GM12891 (cell line): Measurements from ENCODE around the gene HDAC4.

ENCODE experiments used
- DNase-seq: peaks from one replicate; pipeline ENCODE4 v3.0.0; 2011; ENCODE audit warnings: low spot score; ENCODE audit not compliant: insufficient read length
- FAIRE-seq: peaks from 2 replicates; lab custom pipeline; 2011; peaks lifted over from hg19 to GRCh38; lab: Jason Lieb, UNC
- PAX5 ChIP-seq: IDR thresholded peaks from 2 replicates; pipeline ENCODE4 v1.6.1; 2011; ENCODE audit warnings: low read length, moderate library complexity, mild to moderate bottlenecking; ENCODE audit not compliant: insufficient read depth, severe bottlenecking
- POLR2A ChIP-seq: IDR thresholded peaks from 2 replicates; pipeline ENCODE4 v1.6.1; 2011; ENCODE audit warnings: low read depth, low read length, control low read depth
- POLR2AphosphoS5 ChIP-seq: IDR thresholded peaks from 2 replicates; pipeline ENCODE4 v1.6.1; 2011; ENCODE audit warnings: low read depth, low read length, control low read depth
- POU2F2 ChIP-seq: IDR thresholded peaks from 2 replicates; pipeline ENCODE4 v1.6.1; 2011; ENCODE audit warnings: low read depth, mild to moderate bottlenecking, control low read depth, low read length, moderate library complexity
- SPI1 ChIP-seq: IDR thresholded peaks from 2 replicates; pipeline ENCODE4 v1.6.1; 2011; ENCODE audit warnings: low read depth, low read length, control low read depth
- TAF1 ChIP-seq: IDR thresholded peaks from 2 replicates; pipeline ENCODE4 v1.6.1; 2011; ENCODE audit warnings: low read depth, low read length, control low read depth

Gene HDAC4

DNA sequence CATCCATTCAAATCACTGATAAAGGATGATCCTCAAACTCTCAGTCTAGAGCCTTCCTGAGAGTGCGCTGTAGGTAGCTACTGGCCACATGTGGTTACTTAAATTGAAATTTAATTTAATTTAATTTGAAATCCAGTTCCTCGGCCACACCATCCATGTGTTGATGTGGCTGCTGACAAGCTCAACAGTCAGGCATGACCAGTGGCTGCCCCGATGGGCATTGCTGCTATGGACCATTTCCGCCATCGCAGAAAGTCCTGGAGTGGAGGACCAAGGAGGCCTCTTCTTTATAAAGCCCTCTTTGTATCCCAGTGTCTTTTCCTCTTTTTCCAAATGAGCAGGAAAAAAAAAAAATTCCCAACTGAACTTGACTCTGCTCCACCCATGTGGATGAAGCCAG lies 100.6 kb downstream of the HDAC4 start:
- no peak for TF ChIP-seq PAX5
- TF ChIP-seq POLR2AphosphoS5 = no peak
- no peak for TF ChIP-seq POU2F2
- no peak for TF ChIP-seq POLR2A
- TF ChIP-seq SPI1 = no peak
- no peak for TF ChIP-seq TAF1
- DNase-seq (no peak), FAIRE-seq (no peak)

DNA sequence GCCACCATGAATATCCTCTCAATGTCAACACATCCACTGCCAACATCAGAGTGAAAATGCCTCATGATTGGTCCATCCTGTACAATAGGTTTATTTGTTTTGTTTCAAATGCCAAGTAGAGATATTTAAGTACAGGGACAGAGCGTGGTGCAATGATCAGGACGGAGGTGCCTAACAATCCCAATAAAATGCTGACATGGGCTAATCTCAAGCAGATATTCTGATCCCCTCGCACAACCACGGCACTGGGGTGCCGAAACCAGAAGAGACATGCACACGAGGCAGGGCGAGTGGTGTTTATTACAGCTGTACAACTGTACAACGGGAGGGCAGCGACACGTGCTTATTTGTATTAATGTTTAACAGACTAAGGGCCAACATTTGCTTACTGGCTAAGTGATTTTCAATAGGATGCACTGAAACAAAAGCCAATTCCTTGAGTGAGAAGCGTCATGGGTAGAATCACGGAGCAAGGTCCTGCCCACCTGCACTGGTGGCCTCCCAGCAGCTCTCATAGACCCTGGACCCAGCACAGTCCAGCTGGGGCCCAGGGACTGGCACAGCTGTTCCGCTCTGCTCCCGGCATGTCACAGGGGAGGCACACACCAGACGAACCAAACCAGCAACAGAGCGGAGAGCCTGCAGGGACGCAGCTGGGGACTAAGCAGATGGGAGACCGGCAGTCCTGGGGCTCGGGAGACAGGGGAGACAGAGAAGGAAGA lies 101.4 kb downstream of the HDAC4 start:
- no peak for DNase-seq
- no peak for FAIRE-seq
- no peak for TF ChIP-seq POU2F2
- TF ChIP-seq PAX5 = no peak
- TF ChIP-seq SPI1 = no peak
- no peak for TF ChIP-seq TAF1
- TF ChIP-seq POLR2AphosphoS5 = no peak
- TF ChIP-seq POLR2A = no peak

- TF ChIP-seq PAX5 (no peak), POLR2A (no peak), POLR2AphosphoS5 (no peak), TAF1 (no peak), POU2F2 (no peak), SPI1 (no peak)
- DNase-seq (no peak), FAIRE-seq (no peak)
Observed at GRCh38 chr2:239298116-239298804, 102.6 kb downstream of the HDAC4 start.

GRCh38 chr2:239297142-239298004 lies 103.4 kb downstream of the HDAC4 start:
- FAIRE-seq (no peak), DNase-seq (no peak)
- TF ChIP-seq POU2F2 = no peak
- TF ChIP-seq TAF1 = no peak
- no peak for TF ChIP-seq SPI1
- no peak for TF ChIP-seq POLR2AphosphoS5

GRCh38 chr2:239296020-239296932 lies 104.5 kb downstream of the HDAC4 start:
- FAIRE-seq (no peak), DNase-seq (no peak)
- TF ChIP-seq POLR2AphosphoS5 (no peak), POLR2A (no peak)

DNA sequence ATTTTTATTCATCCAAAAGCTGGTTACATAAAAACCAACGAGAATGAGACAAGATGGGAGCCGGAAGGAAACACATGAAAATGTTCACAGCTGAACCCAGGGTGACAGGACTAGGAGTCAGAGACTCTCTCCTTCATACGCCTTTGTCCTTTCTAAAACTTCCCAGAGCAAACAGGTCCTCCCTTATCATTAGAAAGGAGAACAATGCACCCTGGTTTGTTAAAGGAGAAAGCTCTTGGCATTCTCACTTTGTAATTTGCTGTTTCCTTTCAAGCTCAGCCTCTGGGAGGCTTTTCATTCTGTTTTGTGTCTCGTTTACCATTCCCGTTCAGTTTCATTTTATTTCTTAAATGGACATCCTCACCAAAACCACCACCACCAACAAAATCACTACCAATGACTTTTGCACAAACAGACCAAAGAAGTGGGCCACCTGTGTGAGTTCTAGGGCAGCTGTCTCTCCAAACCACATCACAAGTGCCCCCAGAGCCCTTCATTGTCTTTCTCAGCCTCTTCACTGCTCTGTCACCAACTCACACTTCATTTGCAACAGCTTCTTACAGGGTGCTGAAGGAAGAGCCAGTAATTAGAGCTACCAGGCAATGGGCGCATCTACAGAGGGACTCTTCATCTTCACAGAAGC lies 105.3 kb downstream of the HDAC4 start:
- TF ChIP-seq PAX5 = no peak
- TF ChIP-seq POLR2AphosphoS5 = no peak
- TF ChIP-seq TAF1 = no peak
- TF ChIP-seq SPI1 = no peak
- TF ChIP-seq POLR2A = no peak
- no peak for TF ChIP-seq POU2F2
- FAIRE-seq (no peak), DNase-seq (no peak)

GRCh38 chr2:239294571-239295054 lies 106.2 kb downstream of the HDAC4 start:
- FAIRE-seq = no peak
- TF ChIP-seq POLR2AphosphoS5 (no peak), TAF1 (no peak), POLR2A (no peak), POU2F2 (no peak), SPI1 (no peak), PAX5 (no peak)
- DNase-seq = no peak

DNA sequence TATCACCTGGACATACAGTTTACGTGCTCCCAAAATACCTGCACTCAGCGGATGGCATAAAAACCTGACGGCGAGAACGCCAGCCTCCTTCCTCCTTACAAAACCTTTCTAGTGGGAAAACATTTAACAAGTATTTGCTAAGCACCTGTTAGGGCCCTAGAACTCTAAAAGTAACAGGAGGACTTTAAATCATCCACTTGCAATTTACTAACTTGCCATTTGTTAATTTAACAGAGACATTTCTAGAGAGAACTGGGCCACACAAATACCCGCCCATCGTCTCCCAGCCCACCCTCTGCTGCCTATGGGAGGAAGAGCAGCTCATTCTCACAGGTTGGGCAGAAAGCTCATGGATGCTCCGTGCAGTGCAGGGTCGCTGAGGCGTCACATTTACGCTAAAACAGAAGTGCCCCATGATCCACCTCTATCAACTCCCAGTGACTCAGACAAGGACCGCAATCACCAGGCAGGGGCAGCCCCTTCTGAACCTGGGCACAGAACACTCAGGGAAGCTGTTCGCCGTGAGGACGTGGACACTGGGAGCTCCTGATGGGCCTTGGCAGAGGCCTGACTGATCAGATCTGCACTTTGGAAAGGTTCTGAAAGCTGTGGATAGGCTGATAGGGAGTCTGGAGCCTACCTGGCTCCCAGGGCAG lies 106.9 kb downstream of the HDAC4 start:
- DNase-seq (no peak), FAIRE-seq (no peak)
- TF ChIP-seq POU2F2 (no peak), SPI1 (peak; percentile 32)
